PFSK-1 (cell line): ENCODE measurements around the gene RNF145.

ENCODE experiments used
- POLR2AphosphoS5 ChIP-seq: IDR thresholded peaks from 2 replicates; pipeline ENCODE4 v1.6.1; 2012; ENCODE audit warnings: low read depth, mild to moderate bottlenecking, control low read depth, low read length, moderate library complexity
- SIN3A ChIP-seq: IDR thresholded peaks from 2 replicates; pipeline ENCODE4 v1.6.1; 2012; ENCODE audit warnings: mild to moderate bottlenecking, low read length, moderate library complexity, borderline replicate concordance; ENCODE audit not compliant: insufficient read depth
- TF ChIP-seq, protein P1 (sequence below), 2 experiments: IDR thresholded peaks; 2 replicates each; pipeline versions ENCODE4 v1.6.1 to v1.8.0; 2011 to 2012; ENCODE audit warnings: low read depth in 2 of 2, low read length in 2 of 2, control low read depth in 1 of 2, inconsistent platforms in 1 of 2, mild to moderate bottlenecking in 1 of 2, moderate library complexity in 1 of 2; ENCODE audit not compliant: insufficient read depth in 1 of 2

DNA sequence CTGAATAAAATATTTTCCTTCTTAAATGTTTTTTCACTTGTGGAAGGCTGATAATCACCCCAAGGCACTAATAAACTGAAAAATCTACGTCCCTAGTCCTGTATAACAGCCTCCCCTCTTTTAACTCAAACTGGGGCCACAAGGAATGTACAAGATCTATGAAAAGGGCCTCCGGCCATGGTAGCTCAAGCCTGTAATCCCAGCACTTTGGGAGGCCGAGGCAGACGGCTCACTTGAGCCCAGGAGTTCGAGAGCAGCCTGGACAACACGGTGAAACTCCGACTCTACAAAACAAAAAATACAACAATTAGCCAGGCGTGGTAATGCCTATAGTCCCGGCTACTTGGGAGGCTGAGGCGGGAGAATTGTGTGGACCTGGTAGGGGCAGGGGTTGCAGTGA lies 23.6 kb downstream of the RNF145 start:
- no peak for TF ChIP-seq SIN3A
- TF ChIP-seq POLR2AphosphoS5 = no peak
- TF ChIP-seq, protein P1, sequence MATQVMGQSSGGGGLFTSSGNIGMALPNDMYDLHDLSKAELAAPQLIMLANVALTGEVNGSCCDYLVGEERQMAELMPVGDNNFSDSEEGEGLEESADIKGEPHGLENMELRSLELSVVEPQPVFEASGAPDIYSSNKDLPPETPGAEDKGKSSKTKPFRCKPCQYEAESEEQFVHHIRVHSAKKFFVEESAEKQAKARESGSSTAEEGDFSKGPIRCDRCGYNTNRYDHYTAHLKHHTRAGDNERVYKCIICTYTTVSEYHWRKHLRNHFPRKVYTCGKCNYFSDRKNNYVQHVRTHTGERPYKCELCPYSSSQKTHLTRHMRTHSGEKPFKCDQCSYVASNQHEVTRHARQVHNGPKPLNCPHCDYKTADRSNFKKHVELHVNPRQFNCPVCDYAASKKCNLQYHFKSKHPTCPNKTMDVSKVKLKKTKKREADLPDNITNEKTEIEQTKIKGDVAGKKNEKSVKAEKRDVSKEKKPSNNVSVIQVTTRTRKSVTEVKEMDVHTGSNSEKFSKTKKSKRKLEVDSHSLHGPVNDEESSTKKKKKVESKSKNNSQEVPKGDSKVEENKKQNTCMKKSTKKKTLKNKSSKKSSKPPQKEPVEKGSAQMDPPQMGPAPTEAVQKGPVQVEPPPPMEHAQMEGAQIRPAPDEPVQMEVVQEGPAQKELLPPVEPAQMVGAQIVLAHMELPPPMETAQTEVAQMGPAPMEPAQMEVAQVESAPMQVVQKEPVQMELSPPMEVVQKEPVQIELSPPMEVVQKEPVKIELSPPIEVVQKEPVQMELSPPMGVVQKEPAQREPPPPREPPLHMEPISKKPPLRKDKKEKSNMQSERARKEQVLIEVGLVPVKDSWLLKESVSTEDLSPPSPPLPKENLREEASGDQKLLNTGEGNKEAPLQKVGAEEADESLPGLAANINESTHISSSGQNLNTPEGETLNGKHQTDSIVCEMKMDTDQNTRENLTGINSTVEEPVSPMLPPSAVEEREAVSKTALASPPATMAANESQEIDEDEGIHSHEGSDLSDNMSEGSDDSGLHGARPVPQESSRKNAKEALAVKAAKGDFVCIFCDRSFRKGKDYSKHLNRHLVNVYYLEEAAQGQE (IDR thresholded peaks at IDR 0.05; ENCODE audit: insufficient read depth in 1 of 2, low read depth in 2 of 2, low read length in 2 of 2) = no peak
